Common myeloid progenitor, CD34-positive (primary cell): Measurements from ENCODE around the gene PCDHGA5.
"Not testable (repeated sequence)": the region's sequence is repeated elsewhere in the genome, so short reads cannot be mapped to it uniquely, and the experiment has no call there.

Source experiments
- CTCF ChIA-PET: fragments of 350-600 bp; sonication (Branson Sonifier 250); formaldehyde crosslinking; loops from one replicate; lab custom pipeline; 2021; ENCODE audit warnings: antibody characterized with exemption; lab: Charles Lee
- POLR2A ChIA-PET: fragments of 350-600 bp; sonication (Branson Sonifier 250); formaldehyde crosslinking; loops from one replicate; lab custom pipeline; 2021; ENCODE audit warnings: antibody characterized with exemption; lab: Charles Lee
- DNase-seq, 3 donors: peaks; one replicate each; pipeline versions ENCODE4 v3.0.0 to v3.0.0-alpha.2; 2013
- H3K27ac ChIP-seq, 2 experiments: 1 replicate in 1 of 2; 2 replicates in 1 of 2; pipeline ENCODE4 v1.7.0; 2013; ENCODE audit warnings: inconsistent platforms in 2 of 2, low read length in 2 of 2, mild to moderate bottlenecking in 2 of 2, low read depth in 1 of 2, moderate library complexity in 1 of 2; ENCODE audit not compliant: severe bottlenecking in 2 of 2, insufficient read depth in 1 of 2, poor library complexity in 1 of 2
- H3K27me3 ChIP-seq, 5 experiments: replicated peaks in 2 of 5; 1 replicate in 3 of 5; 2 replicates in 2 of 5; pipeline versions ENCODE4 v1.6.1 to v1.7.0; 2013; ENCODE audit warnings: low read length in 4 of 5, mild to moderate bottlenecking in 2 of 5, moderate library complexity in 2 of 5, inconsistent platforms in 1 of 5; ENCODE audit not compliant: insufficient read depth in 5 of 5, control insufficient read depth in 4 of 5
- H3K36me3 ChIP-seq, 4 experiments: 1 replicate in 2 of 4; 2 replicates in 2 of 4; pipeline versions ENCODE4 v1.6.1 to v1.7.0; 2013; ENCODE audit warnings: low read length in 3 of 4, control low read depth in 1 of 4, mild to moderate bottlenecking in 1 of 4; ENCODE audit not compliant: control insufficient read depth in 4 of 4, insufficient read depth in 4 of 4
- H3K4me1 ChIP-seq, 4 experiments: 1 replicate in 3 of 4; 2 replicates in 1 of 4; pipeline versions ENCODE4 v1.6.1 to v1.7.1; 2013; ENCODE audit warnings: low read length in 3 of 4, mild to moderate bottlenecking in 3 of 4, control low read depth in 1 of 4, inconsistent platforms in 1 of 4, moderate library complexity in 1 of 4; ENCODE audit not compliant: control insufficient read depth in 4 of 4, insufficient read depth in 4 of 4; ENCODE audit errors: control extremely low read depth in 1 of 4
- H3K4me3 ChIP-seq, 7 experiments: 1 replicate in 4 of 7; 2 replicates in 3 of 7; pipeline versions ENCODE4 v1.5.1 to v1.7.0; 2013; ENCODE audit warnings: mild to moderate bottlenecking in 7 of 7, low read length in 6 of 7, moderate library complexity in 6 of 7, inconsistent platforms in 2 of 7, low read depth in 2 of 7, control low read depth in 1 of 7; ENCODE audit not compliant: insufficient read depth in 4 of 7, control insufficient read depth in 1 of 7; ENCODE audit errors: extremely low read depth in 1 of 7
- H3K9me3 ChIP-seq, 5 experiments: 1 replicate in 4 of 5; 2 replicates in 1 of 5; pipeline versions ENCODE4 v1.6.1 to v1.7.1; 2013; ENCODE audit warnings: low read length in 4 of 5, mild to moderate bottlenecking in 2 of 5, inconsistent platforms in 1 of 5, low read depth in 1 of 5, moderate library complexity in 1 of 5; ENCODE audit not compliant: control insufficient read depth in 4 of 5, insufficient read depth in 2 of 5; ENCODE audit errors: control extremely low read depth in 1 of 5
- WGBS: methylation state at CpG from one replicate; pipeline ENCODE4 v1.1.5; 2013; ENCODE audit not compliant: insufficient coverage; 5-methylcytosine and 5-hydroxymethylcytosine counted together

PCDHGA5 gene

GRCh38 chr5:141414548-141415274 is 50.7 kb downstream of the PCDHGA5 start:
- peaks cover 0 to 21% (median 10%) of the 10 kb centered on the region in 4 experiments for H3K4me1 ChIP-seq
- DNase-seq, POLR2A ChIA-PET, H3K36me3 ChIP-seq, H3K27ac ChIP-seq: not testable (repeated sequence)
- H3K9me3 ChIP-seq = peaks cover 1 to 40% (median 31%) of the 10 kb centered on the region in 5 experiments
- CTCF ChIA-PET = interaction anchor here (1.1 to 7.4 kb wide), 10 partner anchors 15 to 152 kb away, joined by 3 to 77 read pairs (median 14); partner anchors contain the start of genes PCDHGA12, PCDHGB4 and PCDHGB5
- H3K27me3 ChIP-seq = peaks cover 26 to 85% (median 30%) of the 10 kb centered on the region in 5 experiments
- 28% methylated on average over 32 of the region's 46 CpGs for WGBS
- H3K4me3 ChIP-seq = peak overlapping the region in 1 of 7 experiments; percentile 3

- POLR2A ChIA-PET, H3K36me3 ChIP-seq, H3K27ac ChIP-seq: not testable (repeated sequence)
- Histone ChIP-seq H3K4me3 (peak overlapping the region in 3 of 7 experiments; percentile 3 to 26 (median 16)), H3K9me3 (peaks cover 1 to 38% (median 29%) of the 10 kb centered on the region in 5 experiments), H3K4me1 (peaks cover 0 to 21% (median 10%) of the 10 kb centered on the region in 4 experiments), H3K27me3 (peaks cover 24 to 83% (median 31%) of the 10 kb centered on the region in 5 experiments)
- DNase-seq = peak in 2 of 3 donors; percentile 39 to 62
- CTCF ChIA-PET = interaction anchor here (3.2 to 7.4 kb wide), 4 partner anchors 108 to 148 kb away, joined by 9 to 77 read pairs (median 48); no protein-coding TSS in a partner anchor
- 12% methylated on average over 11 of the region's 24 CpGs for WGBS
These were observed 51.3 kb downstream of the PCDHGA5 start for GRCh38 chr5:141415275-141415618.
